DND-41 (cell line): ENCODE measurements around the gene TMEM63C.

Experiments
- ATAC-seq: fragments of 200-7000 bp; cut with Tn5 transposase; 3 replicates; pipeline ENCODE4 v1.9.1; 2021; ENCODE audit warnings: low read depth; ENCODE audit not compliant: insufficient read depth
- DNase-seq: peaks from one replicate; pipeline ENCODE4 v3.0.0-alpha.2; 2020
- H2AFZ ChIP-seq: 2 replicates; pipeline ENCODE4 v1.6.0; 2012; ENCODE audit warnings: low read depth, low read length
- H3K27ac ChIP-seq: 2 replicates; pipeline ENCODE4 v1.5.1; 2012; ENCODE audit warnings: low read length, inconsistent platforms
- H3K27me3 ChIP-seq: fragments of 200-600 bp; sonication (generic); 2 replicates; pipeline ENCODE4 v1.6.0; 2012; ENCODE audit warnings: low read length, mild to moderate bottlenecking, inconsistent platforms; ENCODE audit not compliant: insufficient read depth, poor library complexity
- H3K36me3 ChIP-seq: 2 replicates; pipeline ENCODE4 v1.5.1; 2012; ENCODE audit warnings: low read length, inconsistent platforms; ENCODE audit not compliant: insufficient read depth
- H3K4me1 ChIP-seq: 2 replicates; pipeline ENCODE4 v1.5.1; 2012; ENCODE audit warnings: mild to moderate bottlenecking, low read length; ENCODE audit not compliant: insufficient read depth
- H3K4me2 ChIP-seq: 2 replicates; pipeline ENCODE4 v1.6.0; 2012; ENCODE audit warnings: mild to moderate bottlenecking, moderate library complexity, low read length, inconsistent platforms; ENCODE audit not compliant: insufficient read depth
- H3K4me3 ChIP-seq, 2 experiments: fragments of 200-600 bp in 1 of 2; shearing (Covaris generic) in 1 of 2; 2 replicates each; pipeline ENCODE4 v1.5.1; 2012 to 2016; ENCODE audit warnings: inconsistent platforms in 2 of 2, low read length in 2 of 2, mild to moderate bottlenecking in 2 of 2, low read depth in 1 of 2, moderate library complexity in 1 of 2
- H3K79me2 ChIP-seq: 2 replicates; pipeline ENCODE4 v1.6.0; 2012; ENCODE audit warnings: low read length, inconsistent platforms; ENCODE audit not compliant: insufficient read depth
- H3K9ac ChIP-seq: 2 replicates; pipeline ENCODE4 v1.6.0; 2012; ENCODE audit warnings: low read depth, mild to moderate bottlenecking, inconsistent platforms, low read length, moderate library complexity
- H3K9me3 ChIP-seq: 2 replicates; pipeline ENCODE4 v1.5.1; 2012; ENCODE audit warnings: low read length, moderate library complexity, mild to moderate bottlenecking, inconsistent platforms; ENCODE audit not compliant: insufficient read depth, severe bottlenecking
- H4K20me1 ChIP-seq: 2 replicates; pipeline ENCODE4 v1.6.0; 2012; ENCODE audit warnings: low read length; ENCODE audit not compliant: insufficient read depth
- CTCF ChIP-seq: IDR thresholded peaks from 2 replicates; pipeline ENCODE4 v1.5.1; 2012; ENCODE audit warnings: borderline replicate concordance, low read length, moderate library complexity, mild to moderate bottlenecking; ENCODE audit not compliant: poor library complexity, severe bottlenecking; ENCODE audit errors: extremely low read depth
- EZH2 ChIP-seq: IDR thresholded peaks from 3 replicates; pipeline ENCODE4 v1.6.1; 2012; ENCODE audit warnings: borderline replicate concordance, low read depth, mild to moderate bottlenecking, moderate library complexity, low read length, inconsistent platforms; ENCODE audit not compliant: severe bottlenecking

Gene TMEM63C

GRCh38 chr14:77206877-77207389, 25.3 kb downstream of the TMEM63C start:
- Histone ChIP-seq H3K9ac (no peak overlapping the region), H3K4me1 (no peaks in the 10 kb centered on the region), H3K79me2 (no peaks in the 10 kb centered on the region), H3K36me3 (no peaks in the 10 kb centered on the region), H3K9me3 (no peaks in the 10 kb centered on the region), H3K4me2 (no peak overlapping the region), H3K27ac (no peak overlapping the region), H3K4me3 (no peak overlapping the region), H2AFZ (no peak overlapping the region), H3K27me3 (peaks cover 3% of the 10 kb centered on the region), H4K20me1 (no peaks in the 10 kb centered on the region; the same call in 1 of the 2 replicates)
- TF ChIP-seq EZH2 (no peak), CTCF (no peak)
- no peak for ATAC-seq
- DNase-seq = no peak

GRCh38 chr14:77208291-77208978, 26.8 kb downstream of the TMEM63C start:
- TF ChIP-seq EZH2 (no peak), CTCF (no peak)
- peak; percentile 90 for ATAC-seq
- H3K4me2 ChIP-seq = no peak overlapping the region
- no peaks in the 10 kb centered on the region for H3K9me3 ChIP-seq
- H3K4me3 ChIP-seq = no peak overlapping the region
- no peaks in the 10 kb centered on the region for H3K79me2 ChIP-seq
- no peaks in the 10 kb centered on the region for H3K4me1 ChIP-seq
- DNase-seq = peak; percentile 73
- H3K27ac ChIP-seq = no peak overlapping the region
- peaks cover 3% of the 10 kb centered on the region for H3K27me3 ChIP-seq
- H3K9ac ChIP-seq = no peak overlapping the region
- H4K20me1 ChIP-seq = no peaks in the 10 kb centered on the region; the same call in 1 of the 2 replicates
- H2AFZ ChIP-seq = no peak overlapping the region
- no peaks in the 10 kb centered on the region for H3K36me3 ChIP-seq

GRCh38 chr14:77208979-77209318, 27.4 kb downstream of the TMEM63C start:
- Histone ChIP-seq H3K9me3 (no peaks in the 10 kb centered on the region), H3K79me2 (no peaks in the 10 kb centered on the region), H3K4me2 (no peak overlapping the region), H3K27ac (no peak overlapping the region), H2AFZ (no peak overlapping the region), H3K36me3 (no peaks in the 10 kb centered on the region), H3K9ac (no peak overlapping the region), H3K27me3 (peaks cover under 1% of the 10 kb centered on the region), H4K20me1 (no peaks in the 10 kb centered on the region; the same call in 1 of the 2 replicates), H3K4me1 (no peaks in the 10 kb centered on the region), H3K4me3 (no peak overlapping the region)
- ATAC-seq (no peak), DNase-seq (no peak)
- no peak for TF ChIP-seq CTCF
